Measurements from ENCODE around the gene NAT14. TPM values are rescaled to one million over a fixed set of nuclear protein-coding genes. Genes with fewer than 3 reads are reported as not detected.
A peak's percentile ranks its signal among the peaks of the same experiment; 100 is the strongest.

The NAT14 gene
- total RNA-seq (2021; ENCODE audit: unreplicated experiment): 55.3 TPM
- 39.0 and 45.6 TPM in 2 replicates for polyA plus RNA-seq (2012)
- Bru-seq, nascent RNA: percentile 63 among the genes with signal in this experiment
- percentile 88 among the genes with signal in this experiment for BruChase-seq, experiment 1, labeled RNA remaining after a 6-hour chase
- percentile 86 among the genes with signal in this experiment for BruChase-seq, experiment 2, labeled RNA remaining after a 2-hour chase
- long read RNA-seq, transcript NAT14-201 (3 exons, 1,536 nt): major isoform, 19 of 29 reads
- long read RNA-seq, partial matches to known transcripts: 0 of 29 reads
- long read RNA-seq, other reads (novel, unspliced or antisense): 8 of 29 reads

- peaks cover 7% of the 10 kb centered on the region; the same call in 1 of the 2 replicates for H3K79me2 ChIP-seq (ENCODE audit: insufficient read depth, low read length)
- H3K9me3 ChIP-seq (ENCODE audit: control insufficient read depth in 1 of 2, insufficient read depth in 1 of 2, low read depth in 1 of 2, low read length in 2 of 2): no peaks in the 10 kb centered on the region
- H3K9me2 ChIP-seq (ENCODE audit: insufficient read depth): no peaks in the 10 kb centered on the region
- ChIA-PET RAD21 (ENCODE audit: low non-redundant PET in 1 of 2, low total read pairs in 2 of 2, uncharacterized antibody in 2 of 2, unreplicated experiment in 2 of 2) (no interaction called here), POLR2A (interaction anchor here (0.7 to 1.3 kb wide), 4 partner anchors 8 to 138 kb away, joined by 3 to 8 read pairs (median 5); partner anchors contain the start of gene ZNF628), CTCF (interaction anchor here (0.9 kb wide), 1 partner anchor 19 kb away, joined by 4 read pairs; no protein-coding TSS in a partner anchor)
- peak within 1 kb of the TSS; percentile 97 for H3K4me2 ChIP-seq (ENCODE audit: low read length)
- H3K36me3 ChIP-seq (ENCODE audit: control insufficient read depth in 1 of 2, insufficient read depth in 2 of 2, low read length in 2 of 2): no peaks in the 10 kb centered on the region
- no peak for DNase-seq (ENCODE audit: low read depth, low spot score)
- BruUV-seq (replicated peaks): no TSS peak
- intact Hi-C loops (cut with micrococcal nuclease): no loop called here
- ATAC-seq: peak; percentile 75
- H4K20me1 ChIP-seq (ENCODE audit: insufficient read depth): no peaks in the 10 kb centered on the region
- H3K4me1 ChIP-seq (ENCODE audit: control insufficient read depth in 1 of 2, insufficient read depth in 2 of 2, low read length in 2 of 2): peaks cover 10 to 34% of the 10 kb centered on the region in 2 experiments; a peak in 3 of 4 replicates
- H3K9ac ChIP-seq (ENCODE audit: low read length): peak within 1 kb of the TSS; percentile 97
- TF ChIP-seq CTCF (IDR thresholded peaks at IDR 0.05 in 2 of 3, conservative IDR thresholded peaks at IDR 0.05 in 1 of 3; ENCODE audit: borderline replicate concordance in 1 of 3, insufficient read depth in 1 of 3, low read depth in 2 of 3, low read length in 2 of 3) (no peak), ELF1 (IDR thresholded peaks at IDR 0.05; ENCODE audit: borderline replicate concordance, low read depth) (no peak), POLR2AphosphoS5 (IDR thresholded peaks at IDR 0.05; ENCODE audit: low read depth, low read length) (peak; percentile 63)
- no peaks in the 10 kb centered on the region for H3K27me3 ChIP-seq (ENCODE audit: insufficient read depth, low read length)
- H2AFZ ChIP-seq (ENCODE audit: low read depth, low read length, poor library complexity, severe bottlenecking): no peak within 1 kb of the TSS
- peak within 1 kb of the TSS; percentile 85 for H3K27ac ChIP-seq (ENCODE audit: low read depth, low read length)
- H3K4me3 ChIP-seq (replicated peaks in 1 of 2; ENCODE audit: low read depth in 1 of 2, low read length in 2 of 2): peak within 1 kb of the TSS; percentile 79 to 80
Observed at GRCh38 chr19:55484593-55485438, at the start of gene NAT14. NAT14 (plus strand) TSS chr19:55485188; CDS start chr19:55485709, 521 bp downstream.
